ENCODE data around the gene STMP1. TPM values are rescaled to one million over a fixed set of nuclear protein-coding genes. Genes with fewer than 3 reads are reported as not detected.
A peak's percentile ranks its signal among the peaks of the same experiment; 100 is the strongest.

The STMP1 gene
- total RNA-seq, 1 experiment from 2014 or later = 25.6 TPM

DNA sequence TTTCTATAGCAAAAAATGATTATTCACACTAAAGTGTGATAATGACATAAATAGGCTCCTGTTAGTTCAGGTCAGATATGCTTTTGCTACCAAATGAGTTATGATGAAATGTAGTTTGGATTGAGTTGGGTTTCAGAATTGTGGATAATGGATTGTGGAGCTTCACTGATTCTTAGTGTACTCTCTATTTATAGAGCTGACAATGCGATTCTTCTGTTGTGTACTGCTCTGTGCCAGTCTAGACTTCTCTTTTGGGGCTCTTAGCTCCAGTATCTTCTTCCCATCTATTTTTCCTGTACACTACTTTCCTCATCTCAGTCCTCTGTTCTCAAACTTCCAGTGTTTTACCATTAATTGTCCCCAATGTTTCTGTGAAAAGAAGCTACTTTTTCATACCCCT is 7.5 kb downstream of the STMP1 start:
- no TSS peak for BruUV-seq (replicated peaks)
- peaks cover 8% of the 10 kb centered on the region for H3K4me1 Mint-ChIP-seq (ENCODE audit: low read depth, unreplicated experiment)
- H3K36me3 Mint-ChIP-seq (ENCODE audit: insufficient read depth, unreplicated experiment) = peaks cover 12% of the 10 kb centered on the region
- no peaks in the 10 kb centered on the region for H3K9me3 Mint-ChIP-seq (ENCODE audit: low read depth, unreplicated experiment)
- CTCF ChIA-PET = interaction anchor here (0.8 kb wide), 1 partner anchor 8 kb away, joined by 3 read pairs; no protein-coding TSS in a partner anchor
- H3K4me3 Mint-ChIP-seq (ENCODE audit: low read depth, unreplicated experiment) = no peak overlapping the region
- H3K27ac Mint-ChIP-seq (ENCODE audit: unreplicated experiment) = no peak overlapping the region
- intact Hi-C loops (cut with micrococcal nuclease; ENCODE audit: unreplicated experiment) = no loop called here
- no peak for DNase-seq
- no peaks in the 10 kb centered on the region for H3K27me3 Mint-ChIP-seq (ENCODE audit: unreplicated experiment)
- TF ChIP-seq, protein P1, sequence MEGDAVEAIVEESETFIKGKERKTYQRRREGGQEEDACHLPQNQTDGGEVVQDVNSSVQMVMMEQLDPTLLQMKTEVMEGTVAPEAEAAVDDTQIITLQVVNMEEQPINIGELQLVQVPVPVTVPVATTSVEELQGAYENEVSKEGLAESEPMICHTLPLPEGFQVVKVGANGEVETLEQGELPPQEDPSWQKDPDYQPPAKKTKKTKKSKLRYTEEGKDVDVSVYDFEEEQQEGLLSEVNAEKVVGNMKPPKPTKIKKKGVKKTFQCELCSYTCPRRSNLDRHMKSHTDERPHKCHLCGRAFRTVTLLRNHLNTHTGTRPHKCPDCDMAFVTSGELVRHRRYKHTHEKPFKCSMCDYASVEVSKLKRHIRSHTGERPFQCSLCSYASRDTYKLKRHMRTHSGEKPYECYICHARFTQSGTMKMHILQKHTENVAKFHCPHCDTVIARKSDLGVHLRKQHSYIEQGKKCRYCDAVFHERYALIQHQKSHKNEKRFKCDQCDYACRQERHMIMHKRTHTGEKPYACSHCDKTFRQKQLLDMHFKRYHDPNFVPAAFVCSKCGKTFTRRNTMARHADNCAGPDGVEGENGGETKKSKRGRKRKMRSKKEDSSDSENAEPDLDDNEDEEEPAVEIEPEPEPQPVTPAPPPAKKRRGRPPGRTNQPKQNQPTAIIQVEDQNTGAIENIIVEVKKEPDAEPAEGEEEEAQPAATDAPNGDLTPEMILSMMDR (IDR thresholded peaks at IDR 0.05; ENCODE audit: unreplicated experiment) = no peak

DNA sequence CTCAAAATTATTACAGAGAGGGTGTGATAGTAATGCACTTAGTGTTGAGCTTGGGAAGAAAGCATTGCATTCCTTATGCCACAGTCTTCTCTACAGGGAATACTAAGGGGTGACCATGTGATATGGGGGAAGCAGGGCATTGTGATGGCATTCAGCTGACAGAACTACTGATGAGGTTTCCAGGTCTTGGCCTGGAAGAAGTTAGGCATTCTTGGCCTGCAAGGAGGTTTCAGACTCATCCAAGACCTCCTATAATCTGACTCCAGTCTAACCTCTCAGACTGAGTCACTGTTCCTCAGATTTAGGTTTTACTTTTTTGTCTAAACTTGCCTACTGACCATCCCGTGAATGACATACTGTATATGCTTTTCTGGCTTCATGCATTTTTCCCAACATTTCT is 7.9 kb downstream of the STMP1 start:
- Mint-ChIP-seq H3K9me3 (ENCODE audit: low read depth, unreplicated experiment) (no peaks in the 10 kb centered on the region), H3K27me3 (ENCODE audit: unreplicated experiment) (no peaks in the 10 kb centered on the region), H3K4me1 (ENCODE audit: low read depth, unreplicated experiment) (peaks cover 8% of the 10 kb centered on the region), H3K4me3 (ENCODE audit: low read depth, unreplicated experiment) (no peak overlapping the region), H3K36me3 (ENCODE audit: insufficient read depth, unreplicated experiment) (peaks cover 12% of the 10 kb centered on the region), H3K27ac (ENCODE audit: unreplicated experiment) (no peak overlapping the region)
- intact Hi-C loops (cut with micrococcal nuclease; ENCODE audit: unreplicated experiment) = no loop called here
- no TSS peak for BruUV-seq (replicated peaks)
- CTCF ChIA-PET = interaction anchor here (0.8 kb wide), 1 partner anchor 9 kb away, joined by 3 read pairs; no protein-coding TSS in a partner anchor
- no peak for DNase-seq
- TF ChIP-seq, protein P1 (IDR thresholded peaks at IDR 0.05; ENCODE audit: unreplicated experiment) = no peak

DNA sequence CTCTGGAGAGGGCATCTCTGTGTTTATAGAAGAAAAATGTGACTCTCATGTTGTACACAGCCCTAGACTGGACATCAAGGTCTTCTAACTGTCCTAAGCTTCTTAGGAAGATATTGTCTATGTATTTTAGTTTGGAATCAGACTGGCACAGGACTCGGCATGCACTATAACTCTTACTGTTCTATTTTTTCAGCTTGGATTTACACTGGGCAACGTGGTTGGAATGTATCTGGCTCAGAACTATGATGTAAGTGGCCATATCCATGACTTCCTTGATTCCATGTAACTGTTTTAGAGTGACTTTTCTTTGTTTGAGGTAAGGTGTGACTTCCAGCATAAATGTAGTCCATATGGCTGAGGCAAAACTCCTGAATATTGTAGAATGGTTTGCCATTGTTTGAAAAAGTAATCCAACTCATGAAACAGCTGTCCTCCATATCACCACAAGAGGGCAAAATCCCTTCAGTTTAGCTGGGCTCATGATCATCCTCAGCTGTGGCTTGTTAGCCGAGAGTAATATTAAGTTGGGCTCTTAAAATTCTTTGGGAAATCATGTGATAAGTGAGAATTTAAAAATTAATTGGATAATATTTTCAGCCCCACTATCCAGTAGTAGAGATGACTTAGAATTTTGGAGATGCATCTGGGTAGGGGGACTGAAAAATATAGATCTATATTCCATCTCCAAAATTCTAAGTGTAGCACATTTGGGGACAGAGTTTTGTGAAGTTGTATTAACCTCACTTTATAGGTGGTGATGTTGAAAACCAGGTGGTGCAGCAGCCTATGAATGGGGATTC is 10.4 kb downstream of the STMP1 start:
- H3K27me3 Mint-ChIP-seq (ENCODE audit: unreplicated experiment) = no peaks in the 10 kb centered on the region
- DNase-seq = peak; percentile 29
- H3K36me3 Mint-ChIP-seq (ENCODE audit: insufficient read depth, unreplicated experiment) = peaks cover 15% of the 10 kb centered on the region
- H3K4me3 Mint-ChIP-seq (ENCODE audit: low read depth, unreplicated experiment) = no peak overlapping the region
- intact Hi-C loops (cut with micrococcal nuclease; ENCODE audit: unreplicated experiment) = loop anchor here (1.0 kb wide), 1 partner anchor 337 kb away; no protein-coding TSS in a partner anchor
- no peak overlapping the region for H3K27ac Mint-ChIP-seq (ENCODE audit: unreplicated experiment)
- H3K9me3 Mint-ChIP-seq (ENCODE audit: low read depth, unreplicated experiment) = no peaks in the 10 kb centered on the region
- no TSS peak for BruUV-seq (replicated peaks)
- TF ChIP-seq, protein P1 (IDR thresholded peaks at IDR 0.05; ENCODE audit: unreplicated experiment) = peak; percentile 70
- peaks cover 8% of the 10 kb centered on the region for H3K4me1 Mint-ChIP-seq (ENCODE audit: low read depth, unreplicated experiment)
- CTCF ChIA-PET = interaction anchor here (1.0 to 1.1 kb wide), 3 partner anchors 9 to 399 kb away, joined by 3 to 4 read pairs (median 3); no protein-coding TSS in a partner anchor

DNA sequence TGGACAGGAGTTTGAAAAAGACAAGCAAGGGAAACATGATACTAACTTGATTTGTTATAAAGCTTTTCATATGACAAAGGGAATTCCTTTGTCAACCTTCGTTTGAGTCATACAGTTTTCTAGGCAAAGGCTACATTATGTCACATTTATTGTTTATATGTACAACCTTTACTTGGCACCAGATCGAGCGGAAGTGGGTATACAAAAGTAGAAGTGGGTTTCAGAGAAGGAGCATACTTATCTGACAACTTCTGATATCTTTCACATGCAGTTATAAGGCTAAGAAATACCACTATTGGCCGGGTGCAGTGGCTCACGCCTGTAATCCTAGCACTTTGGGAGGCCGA is 11.0 kb downstream of the STMP1 start:
- CTCF ChIA-PET = interaction anchor here (1.0 to 1.1 kb wide), 3 partner anchors 9 to 399 kb away, joined by 3 to 4 read pairs (median 3); no protein-coding TSS in a partner anchor
- H3K4me1 Mint-ChIP-seq (ENCODE audit: low read depth, unreplicated experiment) = peaks cover 8% of the 10 kb centered on the region
- no peak for DNase-seq
- intact Hi-C loops (cut with micrococcal nuclease; ENCODE audit: unreplicated experiment) = loop anchor here (1.0 kb wide), 1 partner anchor 336 kb away; no protein-coding TSS in a partner anchor
- no peak overlapping the region for H3K27ac Mint-ChIP-seq (ENCODE audit: unreplicated experiment)
- peaks cover 15% of the 10 kb centered on the region for H3K36me3 Mint-ChIP-seq (ENCODE audit: insufficient read depth, unreplicated experiment)
- no peaks in the 10 kb centered on the region for H3K27me3 Mint-ChIP-seq (ENCODE audit: unreplicated experiment)
- H3K4me3 Mint-ChIP-seq (ENCODE audit: low read depth, unreplicated experiment) = no peak overlapping the region
- TF ChIP-seq, protein P1 (IDR thresholded peaks at IDR 0.05; ENCODE audit: unreplicated experiment) = no peak
- no TSS peak for BruUV-seq (replicated peaks)
- H3K9me3 Mint-ChIP-seq (ENCODE audit: low read depth, unreplicated experiment) = no peaks in the 10 kb centered on the region
